Smooth muscle cell (in vitro differentiated cells): ENCODE results near the gene KDM4D. TPM values are rescaled to one million over a fixed set of nuclear protein-coding genes. Genes with fewer than 3 reads are reported as not detected.
"Not testable (repeated sequence)": the region's sequence is repeated elsewhere in the genome, so short reads cannot be mapped to it uniquely, and the experiment has no call there.

ENCODE experiments used
- DNase-seq: peaks from one replicate; lab custom pipeline; 2025; ENCODE audit not compliant: unreplicated experiment; lab: John Stamatoyannopoulos, UW
- H2AFZ ChIP-seq: fragments of 200-600 bp; sonication (generic); 2 replicates; pipeline ENCODE4 v1.6.0; 2016; ENCODE audit warnings: antibody characterized with exemption, low read depth, mild to moderate bottlenecking
- H3F3A ChIP-seq: fragments of 200-600 bp; sonication (generic); 2 replicates; pipeline ENCODE4 v1.6.0; 2017; ENCODE audit warnings: antibody characterized with exemption, low read depth
- H3K27ac ChIP-seq: fragments of 200-600 bp; sonication (generic); 2 replicates; pipeline ENCODE4 v1.5.1; 2016; ENCODE audit warnings: low read depth, mild to moderate bottlenecking
- H3K27me3 ChIP-seq: fragments of 200-600 bp; sonication (generic); 2 replicates; pipeline ENCODE4 v1.6.1; 2016; ENCODE audit warnings: low read depth, mild to moderate bottlenecking
- H3K36me3 ChIP-seq: fragments of 200-600 bp; sonication (generic); 2 replicates; pipeline ENCODE4 v1.5.1; 2016; ENCODE audit warnings: low read depth
- H3K4me1 ChIP-seq: fragments of 200-600 bp; sonication (generic); 2 replicates; pipeline ENCODE4 v1.5.1; 2016; ENCODE audit warnings: low read depth
- H3K4me2 ChIP-seq: fragments of 200-600 bp; sonication (generic); 2 replicates; pipeline ENCODE4 v1.6.0; 2016; ENCODE audit warnings: mild to moderate bottlenecking
- H3K4me3 ChIP-seq: fragments of 200-600 bp; sonication (generic); 2 replicates; pipeline ENCODE4 v1.5.1; 2016; ENCODE audit warnings: mild to moderate bottlenecking
- H3K79me2 ChIP-seq: fragments of 200-600 bp; sonication (generic); 2 replicates; pipeline ENCODE4 v1.6.0; 2016; ENCODE audit warnings: low read depth, mild to moderate bottlenecking
- H3K9ac ChIP-seq: fragments of 200-600 bp; sonication (generic); 2 replicates; pipeline ENCODE4 v1.6.0; 2016; ENCODE audit warnings: low read depth
- H3K9me3 ChIP-seq: fragments of 200-600 bp; sonication (generic); replicated peaks from 2 replicates; pipeline ENCODE4 v1.5.1; 2016; ENCODE audit warnings: low read depth
- H4K20me1 ChIP-seq: fragments of 200-600 bp; sonication (generic); 2 replicates; pipeline ENCODE4 v1.6.0; 2016; ENCODE audit warnings: low read depth
- CTCF ChIP-seq: fragments of 200-600 bp; sonication (generic); IDR thresholded peaks from 2 replicates; pipeline ENCODE4 v1.5.1; 2017; ENCODE audit warnings: borderline replicate concordance, mild to moderate bottlenecking, antibody characterized with exemption; ENCODE audit not compliant: insufficient read depth, poor library complexity, severe bottlenecking
- WGBS: methylation state at CpG from one replicate; pipeline ENCODE4 v1.1.7; 2016; ENCODE audit warnings: low lambda C conversion rate; 5-methylcytosine and 5-hydroxymethylcytosine counted together
- polyA plus RNA-seq: library from polyadenylated mRNA; unstranded; fragments of >200 nt; fragmentation: Nextera tagmentation; extraction: Ambion mirVana; gene quantifications from 2 replicates; pipeline ENCODE4 v1.2.1, GENCODE V29; 2016
- total RNA-seq: library from RNA; depleted of rRNA; stranded (reverse); fragments of >200 nt; gene quantifications from 2 replicates; pipeline ENCODE4 v1.2.3, GENCODE V29; 2014

The KDM4D gene
- total and polyA plus RNA-seq, 2 experiments from 2014 or later = 0.63 to 1.4 TPM

GRCh38 chr11:95035316-95035715 is 61.8 kb downstream of the KDM4D start:
- no peak overlapping the region for H3K9ac ChIP-seq
- H3K9me3 ChIP-seq = no peaks in the 10 kb centered on the region
- no peak overlapping the region for H3K27ac ChIP-seq
- H3K36me3 ChIP-seq = no peaks in the 10 kb centered on the region
- H3K27me3 ChIP-seq = no peaks in the 10 kb centered on the region
- no peak overlapping the region for H3K4me2 ChIP-seq
- no peak for TF ChIP-seq CTCF
- no peak overlapping the region for H2AFZ ChIP-seq
- H3K4me1 ChIP-seq = no peaks in the 10 kb centered on the region
- no peaks in the 10 kb centered on the region for H4K20me1 ChIP-seq
- DNase-seq = no peak
- H3K79me2 ChIP-seq = no peaks in the 10 kb centered on the region
- WGBS = 80% methylated on average over 2 of the region's 2 CpGs
- H3F3A ChIP-seq = no peaks in the 10 kb centered on the region
- H3K4me3 ChIP-seq = no peak overlapping the region

- not testable (repeated sequence) for H3K4me3 ChIP-seq, H3K9ac ChIP-seq, H3K79me2 ChIP-seq, H3K9me3 ChIP-seq, H3K36me3 ChIP-seq, H4K20me1 ChIP-seq, H3K27ac ChIP-seq, H3K27me3 ChIP-seq, H3K4me1 ChIP-seq, H2AFZ ChIP-seq, H3K4me2 ChIP-seq, H3F3A ChIP-seq, DNase-seq
- 98% methylated on average over 32 of the region's 71 CpGs for WGBS
These were observed 64.0 kb downstream of the KDM4D start for GRCh38 chr11:95037356-95038035.

- Histone ChIP-seq H2AFZ (no peak overlapping the region), H4K20me1 (no peaks in the 10 kb centered on the region), H3K79me2 (no peaks in the 10 kb centered on the region), H3K9ac (no peak overlapping the region), H3K36me3 (no peaks in the 10 kb centered on the region), H3K27ac (no peak overlapping the region), H3K27me3 (no peaks in the 10 kb centered on the region), H3K4me2 (no peak overlapping the region), H3K4me3 (no peak overlapping the region), H3K4me1 (no peaks in the 10 kb centered on the region), H3F3A (peaks cover 3% of the 10 kb centered on the region), H3K9me3 (no peaks in the 10 kb centered on the region)
- no peak for TF ChIP-seq CTCF
- no peak for DNase-seq
- 100% methylated on average over 1 of the region's 1 CpG for WGBS
These were observed 68.7 kb downstream of the KDM4D start for GRCh38 chr11:95042239-95042638.

GRCh38 chr11:95042906-95043305 is 69.4 kb downstream of the KDM4D start:
- peak overlapping the region; percentile 45 for H3K4me2 ChIP-seq
- no peaks in the 10 kb centered on the region for H3K79me2 ChIP-seq
- no peak overlapping the region for H3K4me3 ChIP-seq
- no peak for DNase-seq
- 83% methylated on average over 3 of the region's 3 CpGs for WGBS
- TF ChIP-seq CTCF = no peak
- H4K20me1 ChIP-seq = no peaks in the 10 kb centered on the region
- H3F3A ChIP-seq = peaks cover 3% of the 10 kb centered on the region
- H3K27me3 ChIP-seq = no peaks in the 10 kb centered on the region
- H2AFZ ChIP-seq = no peak overlapping the region
- no peaks in the 10 kb centered on the region for H3K9me3 ChIP-seq
- no peaks in the 10 kb centered on the region for H3K36me3 ChIP-seq
- H3K27ac ChIP-seq = no peak overlapping the region
- no peak overlapping the region for H3K9ac ChIP-seq
- no peaks in the 10 kb centered on the region for H3K4me1 ChIP-seq
